Osteoblast (primary cell): Measurements from ENCODE around the gene ZNF503. TPM values are rescaled to one million over a fixed set of nuclear protein-coding genes. Genes with fewer than 3 reads are reported as not detected.

Experiments
- DNase-seq: peaks from one replicate; pipeline ENCODE4 v3.0.0; 2011; ENCODE audit warnings: low spot score, mixed read lengths; ENCODE audit not compliant: insufficient read length; ENCODE audit errors: missing footprints
- H2AFZ ChIP-seq: 2 replicates; pipeline ENCODE4 v1.6.0; 2011; ENCODE audit warnings: mild to moderate bottlenecking, low read length
- H3K27ac ChIP-seq: 2 replicates; pipeline ENCODE4 v1.5.1; 2011; ENCODE audit warnings: mild to moderate bottlenecking, low read depth, low read length, moderate library complexity
- H3K27me3 ChIP-seq: 2 replicates; pipeline ENCODE4 v1.6.0; 2012; ENCODE audit warnings: mild to moderate bottlenecking, control low read depth, inconsistent platforms, low read length, moderate library complexity; ENCODE audit not compliant: insufficient read depth
- H3K36me3 ChIP-seq: 2 replicates; pipeline ENCODE4 v1.5.1; 2011; ENCODE audit warnings: mild to moderate bottlenecking, low read length, control low read depth, moderate library complexity; ENCODE audit not compliant: insufficient read depth
- H3K4me1 ChIP-seq: 2 replicates; pipeline ENCODE4 v1.5.1; 2011; ENCODE audit warnings: mild to moderate bottlenecking, low read length, control low read depth, moderate library complexity; ENCODE audit not compliant: insufficient read depth
- H3K4me2 ChIP-seq: 2 replicates; pipeline ENCODE4 v1.6.0; 2011; ENCODE audit warnings: mild to moderate bottlenecking, low read length; ENCODE audit not compliant: insufficient read depth
- H3K4me3 ChIP-seq: fragments of 200-600 bp; sonication (generic); 3 replicates; pipeline ENCODE4 v1.5.1; 2012; ENCODE audit warnings: mild to moderate bottlenecking, low read length, inconsistent platforms; ENCODE audit not compliant: insufficient read depth
- H3K79me2 ChIP-seq: 2 replicates; pipeline ENCODE4 v1.6.0; 2012; ENCODE audit warnings: mild to moderate bottlenecking, low read length, control low read depth, inconsistent platforms; ENCODE audit not compliant: insufficient read depth
- H3K9me3 ChIP-seq: 2 replicates; pipeline ENCODE4 v1.5.1; 2011; ENCODE audit warnings: low read depth, low read length, control low read depth
- H4K20me1 ChIP-seq: 2 replicates; pipeline ENCODE4 v1.6.0; 2012; ENCODE audit warnings: mild to moderate bottlenecking, low read length, control low read depth; ENCODE audit not compliant: insufficient read depth
- total RNA-seq: library from RNA; depleted of rRNA; stranded (reverse); fragments of >200 nt; gene quantifications from 2 replicates; pipeline ENCODE4 v1.2.3, GENCODE V29; 2012
- TF ChIP-seq, protein P1 (sequence below): IDR thresholded peaks from 2 replicates; pipeline ENCODE4 v1.5.1; 2011; ENCODE audit warnings: mild to moderate bottlenecking, low read depth, low read length, moderate library complexity; ENCODE audit errors: extremely low read depth

ZNF503 gene
- total RNA-seq, 1 donor = 18.5 TPM

DNA sequence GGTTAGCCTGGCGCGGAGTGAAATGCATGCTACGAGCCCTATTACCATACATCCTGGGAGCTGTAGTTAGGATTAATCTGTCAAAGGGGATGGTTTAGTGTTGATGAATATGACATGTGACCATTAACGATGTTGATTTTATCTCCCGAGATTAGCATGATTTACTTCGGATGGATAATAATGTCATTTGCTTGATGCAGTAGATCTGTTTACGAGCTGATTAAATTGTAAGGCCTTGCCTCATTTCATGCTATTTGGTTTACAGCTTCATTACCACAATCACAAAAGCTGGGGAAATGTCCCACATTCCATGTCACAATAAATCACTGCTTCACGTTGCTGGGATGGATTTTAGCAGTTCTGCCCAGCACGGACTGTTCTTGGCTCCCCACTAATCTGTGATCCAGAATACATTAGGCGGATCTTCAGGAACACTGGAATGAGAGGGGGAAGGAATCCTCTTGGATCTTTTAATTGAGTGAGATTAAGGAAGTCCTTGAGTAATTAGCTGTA is 22.3 kb downstream of the ZNF503 start:
- no peak overlapping the region for H2AFZ ChIP-seq
- H3K27me3 ChIP-seq = no peaks in the 10 kb centered on the region
- no peaks in the 10 kb centered on the region for H3K79me2 ChIP-seq
- no peak overlapping the region for H3K27ac ChIP-seq
- no peaks in the 10 kb centered on the region for H3K9me3 ChIP-seq
- no peaks in the 10 kb centered on the region for H4K20me1 ChIP-seq
- H3K4me1 ChIP-seq = no peaks in the 10 kb centered on the region
- no peak overlapping the region for H3K4me2 ChIP-seq
- no peak overlapping the region for H3K4me3 ChIP-seq
- no peak for DNase-seq
- no peaks in the 10 kb centered on the region for H3K36me3 ChIP-seq
- TF ChIP-seq, protein P1, sequence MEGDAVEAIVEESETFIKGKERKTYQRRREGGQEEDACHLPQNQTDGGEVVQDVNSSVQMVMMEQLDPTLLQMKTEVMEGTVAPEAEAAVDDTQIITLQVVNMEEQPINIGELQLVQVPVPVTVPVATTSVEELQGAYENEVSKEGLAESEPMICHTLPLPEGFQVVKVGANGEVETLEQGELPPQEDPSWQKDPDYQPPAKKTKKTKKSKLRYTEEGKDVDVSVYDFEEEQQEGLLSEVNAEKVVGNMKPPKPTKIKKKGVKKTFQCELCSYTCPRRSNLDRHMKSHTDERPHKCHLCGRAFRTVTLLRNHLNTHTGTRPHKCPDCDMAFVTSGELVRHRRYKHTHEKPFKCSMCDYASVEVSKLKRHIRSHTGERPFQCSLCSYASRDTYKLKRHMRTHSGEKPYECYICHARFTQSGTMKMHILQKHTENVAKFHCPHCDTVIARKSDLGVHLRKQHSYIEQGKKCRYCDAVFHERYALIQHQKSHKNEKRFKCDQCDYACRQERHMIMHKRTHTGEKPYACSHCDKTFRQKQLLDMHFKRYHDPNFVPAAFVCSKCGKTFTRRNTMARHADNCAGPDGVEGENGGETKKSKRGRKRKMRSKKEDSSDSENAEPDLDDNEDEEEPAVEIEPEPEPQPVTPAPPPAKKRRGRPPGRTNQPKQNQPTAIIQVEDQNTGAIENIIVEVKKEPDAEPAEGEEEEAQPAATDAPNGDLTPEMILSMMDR = no peak

DNA sequence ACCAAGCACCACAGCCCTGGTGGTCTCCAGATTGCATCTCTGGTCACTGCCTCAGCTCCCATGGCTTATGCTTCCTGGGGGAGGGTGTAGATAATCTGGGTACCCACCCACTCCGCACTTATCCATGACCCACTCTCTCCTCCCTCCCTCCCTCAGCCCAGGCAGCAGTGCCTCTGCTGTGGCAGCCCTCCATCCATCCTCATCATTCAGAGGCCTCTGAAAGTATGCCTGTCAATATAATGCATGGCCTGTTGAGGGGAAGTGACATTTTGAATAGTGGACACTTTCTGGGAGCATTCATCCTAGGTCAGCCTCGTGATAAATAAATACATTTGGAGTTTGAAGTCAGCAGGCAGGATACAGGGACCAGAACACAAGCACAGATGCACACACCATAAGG is 23.2 kb downstream of the ZNF503 start:
- Histone ChIP-seq H3K27ac (no peak overlapping the region), H3K79me2 (no peaks in the 10 kb centered on the region), H3K4me2 (no peak overlapping the region), H3K4me3 (no peak overlapping the region), H3K27me3 (no peaks in the 10 kb centered on the region), H3K4me1 (no peaks in the 10 kb centered on the region), H2AFZ (no peak overlapping the region), H3K36me3 (no peaks in the 10 kb centered on the region), H4K20me1 (no peaks in the 10 kb centered on the region), H3K9me3 (no peaks in the 10 kb centered on the region)
- TF ChIP-seq, protein P1 = no peak
- no peak for DNase-seq

DNA sequence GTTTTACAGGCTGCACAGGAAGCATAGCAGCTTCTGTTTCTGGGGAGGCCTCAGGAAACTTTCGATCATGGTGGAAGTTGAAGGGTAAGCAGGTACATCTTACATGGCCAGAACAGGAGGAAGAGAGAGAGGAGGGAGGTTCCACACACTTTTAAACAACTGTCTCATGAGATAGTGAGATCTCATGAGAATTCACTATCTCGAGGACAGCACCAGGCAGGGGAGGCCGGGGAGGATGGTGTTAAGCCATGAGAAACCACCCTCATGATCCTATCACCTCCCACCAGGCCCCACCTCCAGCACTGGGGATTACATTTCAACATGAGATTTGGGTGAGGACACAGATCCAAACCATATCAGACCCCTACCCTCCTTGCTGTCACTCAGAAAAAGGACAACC is 23.7 kb downstream of the ZNF503 start:
- no peaks in the 10 kb centered on the region for H3K27me3 ChIP-seq
- H4K20me1 ChIP-seq = no peaks in the 10 kb centered on the region
- no peak for DNase-seq
- H3K4me3 ChIP-seq = no peak overlapping the region
- no peaks in the 10 kb centered on the region for H3K4me1 ChIP-seq
- no peaks in the 10 kb centered on the region for H3K36me3 ChIP-seq
- no peak overlapping the region for H2AFZ ChIP-seq
- H3K79me2 ChIP-seq = no peaks in the 10 kb centered on the region
- H3K4me2 ChIP-seq = no peak overlapping the region
- TF ChIP-seq, protein P1 = no peak
- H3K9me3 ChIP-seq = no peaks in the 10 kb centered on the region
- H3K27ac ChIP-seq = no peak overlapping the region

DNA sequence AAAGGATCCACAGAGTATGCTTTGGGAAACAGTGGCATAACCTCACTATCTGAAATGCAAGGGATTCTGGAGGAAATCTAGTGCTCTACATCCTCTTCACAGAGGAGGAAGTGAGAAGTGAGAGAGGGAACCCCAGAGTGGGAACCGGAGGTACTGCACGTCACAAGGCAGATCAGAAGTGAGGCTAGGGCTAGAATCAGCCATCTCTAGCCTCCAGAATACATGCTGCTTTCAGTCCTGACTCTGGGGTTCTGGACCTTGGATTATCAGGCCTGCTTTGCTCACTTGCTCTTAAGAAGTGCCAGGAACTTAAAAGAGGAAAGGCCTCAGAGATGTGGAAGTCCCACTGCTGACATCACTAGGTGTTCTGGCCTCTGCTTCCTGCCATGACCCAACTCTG is 25.7 kb downstream of the ZNF503 start:
- TF ChIP-seq, protein P1 = no peak
- no peaks in the 10 kb centered on the region for H3K36me3 ChIP-seq
- H3K4me3 ChIP-seq = no peak overlapping the region
- no peaks in the 10 kb centered on the region for H3K9me3 ChIP-seq
- no peaks in the 10 kb centered on the region for H4K20me1 ChIP-seq
- DNase-seq = no peak
- no peak overlapping the region for H2AFZ ChIP-seq
- H3K4me1 ChIP-seq = no peaks in the 10 kb centered on the region
- H3K27ac ChIP-seq = no peak overlapping the region
- peaks cover 5% of the 10 kb centered on the region for H3K27me3 ChIP-seq
- H3K4me2 ChIP-seq = no peak overlapping the region
- H3K79me2 ChIP-seq = no peaks in the 10 kb centered on the region
